Spleen (tissue), 11 donors: Measurements from ENCODE around the gene AXIN1. TPM values are rescaled to one million over a fixed set of nuclear protein-coding genes. Genes with fewer than 3 reads are reported as not detected.

Source experiments
- DNase-seq: peaks from one replicate; pipeline ENCODE4 v3.0.0-alpha.2; 2020
- H3K27ac ChIP-seq, 8 donors: fragments of 200-600 bp; sonication (generic) in 7 of 8; 1 replicate in 4 of 8; 2 replicates in 4 of 8; pipeline versions ENCODE4 v1.5.0 to v1.8.0; 2016 to 2021; ENCODE audit warnings: inconsistent platforms in 4 of 8, mild to moderate bottlenecking in 4 of 8, moderate library complexity in 1 of 8
- H3K27me3 ChIP-seq, 7 donors: fragments of 200-600 bp; sonication (generic) in 6 of 7; replicated peaks in 1 of 7; 1 replicate in 4 of 7; 2 replicates in 3 of 7; pipeline versions ENCODE4 v1.5.0 to v1.8.0; 2016 to 2021; ENCODE audit warnings: inconsistent platforms in 3 of 7, mild to moderate bottlenecking in 1 of 7
- H3K36me3 ChIP-seq, 6 donors: fragments of 200-600 bp; sonication (generic) in 5 of 6; 1 replicate in 4 of 6; 2 replicates in 2 of 6; pipeline versions ENCODE4 v1.5.0 to v1.8.0; 2016 to 2021; ENCODE audit warnings: inconsistent platforms in 2 of 6
- H3K4me1 ChIP-seq, 6 donors: fragments of 200-600 bp; sonication (generic) in 5 of 6; 1 replicate in 3 of 6; 2 replicates in 3 of 6; pipeline versions ENCODE4 v1.5.0 to v1.8.0; 2016 to 2021; ENCODE audit warnings: inconsistent platforms in 3 of 6
- H3K4me3 ChIP-seq, 8 donors: fragments of 200-600 bp; sonication (generic) in 7 of 8; 1 replicate in 4 of 8; 2 replicates in 4 of 8; pipeline versions ENCODE4 v1.5.0 to v1.8.0; 2016 to 2021; ENCODE audit warnings: inconsistent platforms in 4 of 8, mild to moderate bottlenecking in 4 of 8, moderate library complexity in 2 of 8
- H3K9me3 ChIP-seq, 8 donors: fragments of 200-600 bp; sonication (generic) in 7 of 8; 1 replicate in 4 of 8; 2 replicates in 4 of 8; pipeline versions ENCODE4 v1.5.0 to v1.8.0; 2016 to 2021; ENCODE audit warnings: inconsistent platforms in 4 of 8
- CTCF ChIP-seq, 11 experiments: fragments of 200-600 bp in 7 of 11; fragments of 450-650 bp in 4 of 11; sonication (generic) in 4 of 11; IDR thresholded peaks in 8 of 11; conservative IDR thresholded peaks in 3 of 11; 1 replicate in 7 of 11; 2 replicates in 4 of 11; pipeline versions ENCODE4 v1.4.0 to v1.8.0; 2016 to 2021; ENCODE audit warnings: antibody characterized with exemption in 11 of 11, inconsistent platforms in 4 of 11, mild to moderate bottlenecking in 1 of 11
- POLR2A ChIP-seq, 3 donors: fragments of 450-650 bp; IDR thresholded peaks; one replicate each; pipeline ENCODE4 v1.5.1; 2017; ENCODE audit warnings: antibody characterized with exemption in 3 of 3, mild to moderate bottlenecking in 1 of 3
- POLR2AphosphoS5 ChIP-seq, 3 donors: sonication (generic); formaldehyde crosslinking; IDR thresholded peaks; one replicate each; pipeline ENCODE4 v1.5.1; 2017; ENCODE audit warnings: antibody characterized with exemption in 3 of 3
- WGBS, 5 donors: extraction: QIAGEN DNeasy Blood & Tissue Kit in 3 of 5; methylation state at CpG; one replicate each; pipeline versions ENCODE4 v1.1.5 to v1.1.7; 2013 to 2018; 5-methylcytosine and 5-hydroxymethylcytosine counted together
- intact Hi-C: fragments of 100-400 bp; cut with DNase I; formaldehyde crosslinking; loops from one replicate; pipeline ENCODE4 v1.15.0; 2023; ENCODE audit warnings: low total_unique reads
- polyA plus RNA-seq, 3 donors: library from polyadenylated mRNA; stranded (reverse); fragments of 200-250 nt; gene quantifications; one replicate each; pipeline ENCODE4 v1.2.1, GENCODE V29; 2013
- total RNA-seq, 7 donors: library from RNA; depleted of rRNA in 3 of 7; stranded (reverse); fragments of >200 nt in 3 of 7; fragmentation: NEBNext Ultra II Directional in 4 of 7; extraction: Animal tissue kit (Norgen Biotek cat#: 25700) in 4 of 7; gene quantifications; one replicate each; pipeline versions ENCODE4 v1.1.0 to v1.2.1, GENCODE V29; 2016 to 2021
- donor health status: healthy with polysubstance abuse.
- donor health status: DM: no; HTN: no; CAD: no; lungs with moderate emphysema.
- donor health status: DM: no; HTN: no; CAD: no.
- donor health status: Bipolar disorder and iron deficiency.
- donor health status: healthy.
- donor health status: DM: no; HTN: no; CAD: no.
- donor health status: DM: yes; HTN: yes; CAD: no.

Gene AXIN1
- total and polyA plus RNA-seq, 10 donors = 12.9 to 27.3 (median 23.9) TPM

DNA sequence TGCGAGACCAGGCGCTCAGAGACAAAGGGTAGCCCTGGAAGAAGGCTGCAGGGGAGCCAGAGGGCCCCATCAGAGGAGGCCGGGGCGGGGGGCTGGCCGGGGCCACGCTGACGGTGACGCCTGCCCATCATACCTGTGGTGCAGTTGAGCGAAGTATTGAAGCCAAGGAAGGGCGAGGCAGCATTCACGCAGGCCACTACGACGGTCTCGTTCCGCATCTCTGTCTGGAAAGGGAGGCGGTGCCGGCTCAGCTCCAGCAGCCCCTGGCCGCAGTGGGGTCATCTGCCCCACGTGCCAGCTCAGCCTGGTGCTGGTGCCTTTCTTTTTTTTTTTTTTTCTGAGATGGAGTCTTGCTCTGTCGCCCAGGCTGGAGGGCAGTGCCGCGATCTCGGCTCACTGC lies 22.7 kb upstream of the AXIN1 start:
- intact Hi-C loops = no loop called here
- TF ChIP-seq CTCF (IDR thresholded peaks at IDR 0.05 in 8 of 11, conservative IDR thresholded peaks at IDR 0.05 in 3 of 11) (no peak), POLR2AphosphoS5 (IDR thresholded peaks at IDR 0.05) (no peak), POLR2A (IDR thresholded peaks at IDR 0.05) (no peak)
- no peaks in the 10 kb centered on the region for H3K27me3 ChIP-seq
- H3K4me3 ChIP-seq = no peak overlapping the region
- no peaks in the 10 kb centered on the region for H3K9me3 ChIP-seq
- WGBS, 5 donors = 94 to 97% (median 96%) methylated on average over 23 of the region's 23 CpGs
- H3K36me3 ChIP-seq = peaks cover 0 to 68% (median 61%) of the 10 kb centered on the region in 6 donors
- H3K4me1 ChIP-seq = peaks cover 6 to 34% (median 24%) of the 10 kb centered on the region in 6 donors
- H3K27ac ChIP-seq = no peak overlapping the region
- peak; percentile 66 for DNase-seq

- TF ChIP-seq POLR2AphosphoS5 (IDR thresholded peaks at IDR 0.05) (no peak), POLR2A (IDR thresholded peaks at IDR 0.05) (no peak), CTCF (IDR thresholded peaks at IDR 0.05 in 8 of 11, conservative IDR thresholded peaks at IDR 0.05 in 3 of 11) (no peak)
- intact Hi-C loops = no loop called here
- no peaks in the 10 kb centered on the region for H3K27me3 ChIP-seq
- no peak overlapping the region for H3K27ac ChIP-seq
- H3K4me3 ChIP-seq = no peak overlapping the region
- H3K9me3 ChIP-seq = no peaks in the 10 kb centered on the region
- peaks cover 9 to 33% (median 24%) of the 10 kb centered on the region in 6 donors for H3K4me1 ChIP-seq
- H3K36me3 ChIP-seq = peaks cover 0 to 70% (median 61%) of the 10 kb centered on the region in 6 donors
- WGBS, 5 donors = 91 to 97% (median 95%) methylated on average over 8 to 9 of the region's 9 CpGs
- no peak for DNase-seq
Measured at GRCh38 chr16:374616-374926, 22.0 kb upstream of the AXIN1 start.

DNA sequence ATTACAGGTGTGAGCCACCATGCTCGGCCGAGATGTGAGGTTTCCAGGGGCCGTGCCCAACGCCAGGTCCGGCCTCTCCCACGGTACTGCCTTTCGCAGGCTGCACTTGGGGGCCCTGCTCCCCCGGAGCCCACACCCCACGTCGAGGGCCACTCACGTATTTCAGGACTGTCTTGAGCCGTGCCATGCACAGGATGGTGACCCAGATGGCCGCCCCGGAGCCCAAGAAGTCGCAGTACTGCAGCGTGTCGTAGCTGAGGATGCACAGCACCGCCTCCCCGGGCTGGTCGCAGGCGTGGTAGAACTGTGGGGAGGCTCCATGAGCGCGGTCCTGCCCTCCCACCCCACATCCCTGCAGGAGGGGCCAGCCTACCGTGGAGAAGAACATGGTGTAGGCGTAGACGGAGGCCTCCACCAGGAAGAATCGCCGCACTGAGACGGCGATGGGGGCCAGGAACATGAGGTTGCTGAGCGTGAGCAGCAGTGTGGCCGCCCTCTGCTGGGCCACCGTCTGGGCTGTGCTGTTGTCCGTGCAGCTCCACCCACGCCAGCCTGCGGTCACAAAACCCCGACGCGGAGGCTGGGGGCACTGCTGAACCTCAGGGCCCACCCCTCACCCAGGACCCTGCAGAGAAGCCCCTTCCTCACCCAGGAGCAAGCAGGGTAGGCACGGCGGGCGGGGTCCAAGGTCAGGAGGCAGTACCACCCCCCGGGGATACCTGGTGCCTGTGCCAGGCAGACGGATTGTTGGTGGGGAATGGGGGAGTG lies 21.5 kb upstream of the AXIN1 start:
- H3K4me3 ChIP-seq = no peak overlapping the region
- peaks cover 0 to 76% (median 61%) of the 10 kb centered on the region in 6 donors for H3K36me3 ChIP-seq
- intact Hi-C loops = no loop called here
- no peak for TF ChIP-seq CTCF (IDR thresholded peaks at IDR 0.05 in 8 of 11, conservative IDR thresholded peaks at IDR 0.05 in 3 of 11)
- no peak for TF ChIP-seq POLR2AphosphoS5 (IDR thresholded peaks at IDR 0.05)
- no peak for TF ChIP-seq POLR2A (IDR thresholded peaks at IDR 0.05)
- peak; percentile 72 for DNase-seq
- WGBS, 5 donors = 93 to 96% (median 94%) methylated on average over 39 to 44 of the region's 44 CpGs
- H3K27me3 ChIP-seq = no peaks in the 10 kb centered on the region
- no peak overlapping the region for H3K27ac ChIP-seq
- peaks cover 9 to 33% (median 26%) of the 10 kb centered on the region in 6 donors for H3K4me1 ChIP-seq
- H3K9me3 ChIP-seq = no peaks in the 10 kb centered on the region

GRCh38 chr16:373020-373598 lies 20.6 kb upstream of the AXIN1 start:
- peak; percentile 62 for DNase-seq

More at GRCh38 chr16:373020-373598, 20.6 kb upstream of the AXIN1 start:
- 81 to 96% (median 92%) methylated on average over 4 to 5 of the region's 5 CpGs for WGBS, 5 donors
- Histone ChIP-seq H3K27me3 (no peaks in the 10 kb centered on the region), H3K4me1 (peaks cover 9 to 32% (median 25%) of the 10 kb centered on the region in 6 donors), H3K36me3 (peaks cover 0 to 85% (median 71%) of the 10 kb centered on the region in 6 donors), H3K9me3 (no peaks in the 10 kb centered on the region), H3K27ac (no peak overlapping the region), H3K4me3 (no peak overlapping the region)
- TF ChIP-seq POLR2AphosphoS5 (IDR thresholded peaks at IDR 0.05) = no peak
- TF ChIP-seq CTCF (IDR thresholded peaks at IDR 0.05 in 8 of 11, conservative IDR thresholded peaks at IDR 0.05 in 3 of 11) = no peak
- TF ChIP-seq POLR2A (IDR thresholded peaks at IDR 0.05) = no peak
- intact Hi-C loops = no loop called here
